ENCODE measurements around the gene NRCAM. TPM values are rescaled to one million over a fixed set of nuclear protein-coding genes. Genes with fewer than 3 reads are reported as not detected.
A peak's percentile ranks its signal among the peaks of the same experiment; 100 is the strongest.

Gene NRCAM
- polyA plus RNA-seq, 2 of the 4 experiments (the other 2 are of a cell fraction): 129 to 210 TPM

DNA sequence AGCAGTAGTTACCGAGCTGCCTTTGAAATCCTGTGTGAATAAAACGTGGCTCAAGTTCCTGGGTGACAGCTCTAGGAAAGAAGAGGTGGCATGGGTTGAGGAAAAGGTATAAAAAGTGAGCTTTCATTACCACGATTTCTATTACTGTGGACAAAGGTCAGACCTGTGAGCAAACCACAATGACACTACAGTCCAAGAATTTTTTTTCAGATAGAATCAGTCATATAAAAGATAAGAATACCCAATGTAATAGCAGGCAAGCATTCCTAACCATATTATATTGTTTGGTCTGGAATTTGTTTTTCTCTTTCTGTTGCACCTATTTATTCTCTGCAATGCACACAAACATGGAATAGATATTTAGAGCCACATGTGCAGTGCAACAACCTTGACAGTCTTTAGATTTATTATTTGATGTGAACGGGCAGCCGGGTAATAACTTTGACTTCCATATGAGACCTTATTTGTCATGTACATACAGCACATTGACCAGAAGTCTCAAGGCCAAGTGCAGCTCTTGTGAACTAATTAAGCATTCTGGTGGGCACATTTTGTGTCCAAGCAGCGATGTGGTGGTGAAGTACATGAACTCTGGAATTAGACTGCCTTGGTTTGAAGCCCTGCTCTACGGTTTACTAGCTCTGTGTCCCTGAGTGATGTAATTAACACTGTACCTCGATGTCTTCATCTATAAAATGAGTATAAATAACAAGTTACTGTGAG is 156.8 kb downstream of the NRCAM start:
- WGBS (ENCODE audit: missing lambda C conversion rate): 16% methylated on average over 8 of the region's 8 CpGs
- POLR2A ChIA-PET: interaction anchor here (0.6 to 1.9 kb wide), 4 partner anchors 53 to 155 kb away, joined by 3 to 5 read pairs (median 4); no protein-coding TSS in a partner anchor
- peaks cover 73% of the 10 kb centered on the region for H3K4me1 ChIP-seq
- DNase-seq (ENCODE audit: low read depth in 1 of 2, low spot score in 1 of 2): peak in 1 of 2 experiments; percentile 53
- H3K27ac ChIP-seq: peak overlapping the region; percentile 70 to 80
- no peak overlapping the region for H3K4me3 ChIP-seq
- peak; percentile 77 to 86 for ATAC-seq
- CTCF ChIA-PET: interaction anchor here (0.6 to 1.8 kb wide), 6 partner anchors 9 to 120 kb away, joined by 3 to 5 read pairs (median 4); no protein-coding TSS in a partner anchor
- no peaks in the 10 kb centered on the region for H3K9me3 ChIP-seq
- no peak for FAIRE-seq
- H3K4me2 ChIP-seq: peak overlapping the region; percentile 81
- TF ChIP-seq CBX8 (IDR thresholded peaks at IDR 0.05) (no peak), TFCP2L1 (CRISPR knock-in tag; IDR thresholded peaks at IDR 0.05) (no peak), FOXS1 (CRISPR knock-in tag; IDR thresholded peaks at IDR 0.05) (no peak), MAFK (IDR thresholded peaks at IDR 0.05; ENCODE audit: partially characterized antibody) (no peak), PHF8 (IDR thresholded peaks at IDR 0.05; ENCODE audit: borderline replicate concordance, low read depth) (no peak), MAX (IDR thresholded peaks at IDR 0.05) (0 out of 2 replicates have a peak, but pooled peaks have one; percentile 39), EP300 (IDR thresholded peaks at IDR 0.05) (peak; percentile 10 to 30; a peak in 1 of 5 replicates), POLR2A (IDR thresholded peaks at IDR 0.05; ENCODE audit: low read length) (no peak), HOXB5 (CRISPR knock-in tag; IDR thresholded peaks at IDR 0.05) (no peak), ZC3H11A (IDR thresholded peaks at IDR 0.05) (no peak), RFX5 (IDR thresholded peaks at IDR 0.05) (no peak), ESRRA (IDR thresholded peaks at IDR 0.05; ENCODE audit: borderline replicate concordance, low read length) (no peak), ZSCAN20 (CRISPR knock-in tag; IDR thresholded peaks at IDR 0.05) (no peak), RARB (CRISPR knock-in tag; IDR thresholded peaks at IDR 0.05) (no peak), EHF (CRISPR knock-in tag; IDR thresholded peaks at IDR 0.05) (no peak), NFE2L2 (conservative IDR thresholded peaks at IDR 0.05; ENCODE audit: low read length) (no peak), RAD21 (conservative IDR thresholded peaks at IDR 0.05 in 1 of 2, IDR thresholded peaks at IDR 0.05 in 1 of 2) (peak in 1 of 2 experiments; percentile 12; a peak in 1 of 5 replicates), SREBF2 (IDR thresholded peaks at IDR 0.05) (no peak), JUN (IDR thresholded peaks at IDR 0.05) (peak in 1 of 2 experiments; percentile 32; a peak in 2 of 5 replicates), CTCF (IDR thresholded peaks at IDR 0.05) (no peak), BHLHE40 (IDR thresholded peaks at IDR 0.05; ENCODE audit: low read depth, low read length) (no peak), NPAS2 (CRISPR knock-in tag; IDR thresholded peaks at IDR 0.05; ENCODE audit: borderline replicate concordance) (no peak)
- TF ChIP-seq, protein P1, sequence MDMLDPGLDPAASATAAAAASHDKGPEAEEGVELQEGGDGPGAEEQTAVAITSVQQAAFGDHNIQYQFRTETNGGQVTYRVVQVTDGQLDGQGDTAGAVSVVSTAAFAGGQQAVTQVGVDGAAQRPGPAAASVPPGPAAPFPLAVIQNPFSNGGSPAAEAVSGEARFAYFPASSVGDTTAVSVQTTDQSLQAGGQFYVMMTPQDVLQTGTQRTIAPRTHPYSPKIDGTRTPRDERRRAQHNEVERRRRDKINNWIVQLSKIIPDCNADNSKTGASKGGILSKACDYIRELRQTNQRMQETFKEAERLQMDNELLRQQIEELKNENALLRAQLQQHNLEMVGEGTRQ (IDR thresholded peaks at IDR 0.05): no peak
- TF ChIP-seq, protein P2, sequence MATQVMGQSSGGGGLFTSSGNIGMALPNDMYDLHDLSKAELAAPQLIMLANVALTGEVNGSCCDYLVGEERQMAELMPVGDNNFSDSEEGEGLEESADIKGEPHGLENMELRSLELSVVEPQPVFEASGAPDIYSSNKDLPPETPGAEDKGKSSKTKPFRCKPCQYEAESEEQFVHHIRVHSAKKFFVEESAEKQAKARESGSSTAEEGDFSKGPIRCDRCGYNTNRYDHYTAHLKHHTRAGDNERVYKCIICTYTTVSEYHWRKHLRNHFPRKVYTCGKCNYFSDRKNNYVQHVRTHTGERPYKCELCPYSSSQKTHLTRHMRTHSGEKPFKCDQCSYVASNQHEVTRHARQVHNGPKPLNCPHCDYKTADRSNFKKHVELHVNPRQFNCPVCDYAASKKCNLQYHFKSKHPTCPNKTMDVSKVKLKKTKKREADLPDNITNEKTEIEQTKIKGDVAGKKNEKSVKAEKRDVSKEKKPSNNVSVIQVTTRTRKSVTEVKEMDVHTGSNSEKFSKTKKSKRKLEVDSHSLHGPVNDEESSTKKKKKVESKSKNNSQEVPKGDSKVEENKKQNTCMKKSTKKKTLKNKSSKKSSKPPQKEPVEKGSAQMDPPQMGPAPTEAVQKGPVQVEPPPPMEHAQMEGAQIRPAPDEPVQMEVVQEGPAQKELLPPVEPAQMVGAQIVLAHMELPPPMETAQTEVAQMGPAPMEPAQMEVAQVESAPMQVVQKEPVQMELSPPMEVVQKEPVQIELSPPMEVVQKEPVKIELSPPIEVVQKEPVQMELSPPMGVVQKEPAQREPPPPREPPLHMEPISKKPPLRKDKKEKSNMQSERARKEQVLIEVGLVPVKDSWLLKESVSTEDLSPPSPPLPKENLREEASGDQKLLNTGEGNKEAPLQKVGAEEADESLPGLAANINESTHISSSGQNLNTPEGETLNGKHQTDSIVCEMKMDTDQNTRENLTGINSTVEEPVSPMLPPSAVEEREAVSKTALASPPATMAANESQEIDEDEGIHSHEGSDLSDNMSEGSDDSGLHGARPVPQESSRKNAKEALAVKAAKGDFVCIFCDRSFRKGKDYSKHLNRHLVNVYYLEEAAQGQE (IDR thresholded peaks at IDR 0.05): no peak
- TF ChIP-seq, protein P3, sequence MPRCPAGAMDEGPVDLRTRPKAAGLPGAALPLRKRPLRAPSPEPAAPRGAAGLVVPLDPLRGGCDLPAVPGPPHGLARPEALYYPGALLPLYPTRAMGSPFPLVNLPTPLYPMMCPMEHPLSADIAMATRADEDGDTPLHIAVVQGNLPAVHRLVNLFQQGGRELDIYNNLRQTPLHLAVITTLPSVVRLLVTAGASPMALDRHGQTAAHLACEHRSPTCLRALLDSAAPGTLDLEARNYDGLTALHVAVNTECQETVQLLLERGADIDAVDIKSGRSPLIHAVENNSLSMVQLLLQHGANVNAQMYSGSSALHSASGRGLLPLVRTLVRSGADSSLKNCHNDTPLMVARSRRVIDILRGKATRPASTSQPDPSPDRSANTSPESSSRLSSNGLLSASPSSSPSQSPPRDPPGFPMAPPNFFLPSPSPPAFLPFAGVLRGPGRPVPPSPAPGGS (IDR thresholded peaks at IDR 0.05): no peak
- TF ChIP-seq, protein P4, sequence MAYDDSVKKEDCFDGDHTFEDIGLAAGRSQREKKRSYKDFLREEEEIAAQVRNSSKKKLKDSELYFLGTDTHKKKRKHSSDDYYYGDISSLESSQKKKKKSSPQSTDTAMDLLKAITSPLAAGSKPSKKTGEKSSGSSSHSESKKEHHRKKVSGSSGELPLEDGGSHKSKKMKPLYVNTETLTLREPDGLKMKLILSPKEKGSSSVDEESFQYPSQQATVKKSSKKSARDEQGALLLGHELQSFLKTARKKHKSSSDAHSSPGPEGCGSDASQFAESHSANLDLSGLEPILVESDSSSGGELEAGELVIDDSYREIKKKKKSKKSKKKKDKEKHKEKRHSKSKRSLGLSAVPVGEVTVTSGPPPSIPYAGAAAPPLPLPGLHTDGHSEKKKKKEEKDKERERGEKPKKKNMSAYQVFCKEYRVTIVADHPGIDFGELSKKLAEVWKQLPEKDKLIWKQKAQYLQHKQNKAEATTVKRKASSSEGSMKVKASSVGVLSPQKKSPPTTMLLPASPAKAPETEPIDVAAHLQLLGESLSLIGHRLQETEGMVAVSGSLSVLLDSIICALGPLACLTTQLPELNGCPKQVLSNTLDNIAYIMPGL (CRISPR knock-in tag; IDR thresholded peaks at IDR 0.05; ENCODE audit: borderline replicate concordance): no peak
- TF ChIP-seq, protein P5, sequence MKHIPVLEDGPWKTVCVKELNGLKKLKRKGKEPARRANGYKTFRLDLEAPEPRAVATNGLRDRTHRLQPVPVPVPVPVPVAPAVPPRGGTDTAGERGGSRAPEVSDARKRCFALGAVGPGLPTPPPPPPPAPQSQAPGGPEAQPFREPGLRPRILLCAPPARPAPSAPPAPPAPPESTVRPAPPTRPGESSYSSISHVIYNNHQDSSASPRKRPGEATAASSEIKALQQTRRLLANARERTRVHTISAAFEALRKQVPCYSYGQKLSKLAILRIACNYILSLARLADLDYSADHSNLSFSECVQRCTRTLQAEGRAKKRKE (CRISPR knock-in tag; IDR thresholded peaks at IDR 0.05; ENCODE audit: low read depth): no peak
- TF ChIP-seq, protein P6, sequence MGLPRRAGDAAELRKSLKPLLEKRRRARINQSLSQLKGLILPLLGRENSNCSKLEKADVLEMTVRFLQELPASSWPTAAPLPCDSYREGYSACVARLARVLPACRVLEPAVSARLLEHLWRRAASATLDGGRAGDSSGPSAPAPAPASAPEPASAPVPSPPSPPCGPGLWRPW (IDR thresholded peaks at IDR 0.05): no peak
